Nephron (organoid): ENCODE data around the gene SH3TC2.

Experiments
- H3K27ac Mint-ChIP-seq, 3 experiments: 2 replicates each; pipeline ENCODE4 v1.8.0; 2020; ENCODE audit warnings: mixed read lengths in 3 of 3, mild to moderate bottlenecking in 2 of 3, moderate library complexity in 1 of 3
- H3K27me3 Mint-ChIP-seq: 2 replicates; pipeline ENCODE4 v1.8.0; 2021; ENCODE audit warnings: low read depth, mild to moderate bottlenecking, moderate library complexity, mixed read lengths
- H3K36me3 Mint-ChIP-seq: 2 replicates; pipeline ENCODE4 v1.8.0; 2020; ENCODE audit warnings: low read depth, mixed read lengths
- H3K4me1 Mint-ChIP-seq: 2 replicates; pipeline ENCODE4 v1.8.0; 2020; ENCODE audit warnings: mixed read lengths
- H3K4me3 Mint-ChIP-seq, 3 experiments: 2 replicates each; pipeline ENCODE4 v1.8.0; 2020; ENCODE audit warnings: mild to moderate bottlenecking in 3 of 3, mixed read lengths in 3 of 3, moderate library complexity in 2 of 3
- H3K9me3 Mint-ChIP-seq: 2 replicates; pipeline ENCODE4 v1.8.0; 2020; ENCODE audit warnings: mixed read lengths
- CTCF ChIP-seq, 3 experiments: fragments of 200-600 bp; sonication (generic); IDR thresholded peaks; one replicate each; pipeline ENCODE4 v1.5.0; 2021; ENCODE audit warnings: antibody characterized with exemption in 3 of 3; ENCODE audit not compliant: unreplicated experiment in 3 of 3

Gene SH3TC2

GRCh38 chr5:148989567-148989966 is 73.3 kb downstream of the SH3TC2 start:
- H3K36me3 Mint-ChIP-seq: no peaks in the 10 kb centered on the region
- no peak overlapping the region for H3K27ac Mint-ChIP-seq
- H3K4me1 Mint-ChIP-seq: no peaks in the 10 kb centered on the region
- H3K4me3 Mint-ChIP-seq: no peak overlapping the region
- H3K9me3 Mint-ChIP-seq: no peaks in the 10 kb centered on the region
- H3K27me3 Mint-ChIP-seq: no peaks in the 10 kb centered on the region
- TF ChIP-seq CTCF (IDR thresholded peaks at IDR 0.05; ENCODE audit: unreplicated experiment in 3 of 3): no peak

- H3K27me3 Mint-ChIP-seq: no peaks in the 10 kb centered on the region
- no peaks in the 10 kb centered on the region for H3K36me3 Mint-ChIP-seq
- H3K9me3 Mint-ChIP-seq: no peaks in the 10 kb centered on the region
- H3K27ac Mint-ChIP-seq: no peak overlapping the region
- TF ChIP-seq CTCF (IDR thresholded peaks at IDR 0.05; ENCODE audit: unreplicated experiment in 3 of 3): no peak
- H3K4me3 Mint-ChIP-seq: no peak overlapping the region
- no peaks in the 10 kb centered on the region for H3K4me1 Mint-ChIP-seq
Measured at GRCh38 chr5:148988328-148988727, 74.5 kb downstream of the SH3TC2 start.

- H3K4me3 Mint-ChIP-seq: no peak overlapping the region
- no peaks in the 10 kb centered on the region for H3K4me1 Mint-ChIP-seq
- no peak overlapping the region for H3K27ac Mint-ChIP-seq
- no peaks in the 10 kb centered on the region for H3K9me3 Mint-ChIP-seq
- H3K36me3 Mint-ChIP-seq: no peaks in the 10 kb centered on the region
- TF ChIP-seq CTCF (IDR thresholded peaks at IDR 0.05; ENCODE audit: unreplicated experiment in 3 of 3): no peak
- H3K27me3 Mint-ChIP-seq: no peaks in the 10 kb centered on the region
Measured at GRCh38 chr5:148986636-148987035, 76.2 kb downstream of the SH3TC2 start.

- Mint-ChIP-seq H3K27ac (no peak overlapping the region), H3K36me3 (no peaks in the 10 kb centered on the region)
- no peak for TF ChIP-seq CTCF (IDR thresholded peaks at IDR 0.05; ENCODE audit: unreplicated experiment in 3 of 3)
Measured at GRCh38 chr5:148984345-148984744, 78.5 kb downstream of the SH3TC2 start.

GRCh38 chr5:148981353-148981752 is 81.5 kb downstream of the SH3TC2 start:
- H3K36me3 Mint-ChIP-seq: no peaks in the 10 kb centered on the region
- H3K27me3 Mint-ChIP-seq: no peaks in the 10 kb centered on the region
- H3K27ac Mint-ChIP-seq: no peak overlapping the region
- TF ChIP-seq CTCF (IDR thresholded peaks at IDR 0.05; ENCODE audit: unreplicated experiment in 3 of 3): no peak
- no peaks in the 10 kb centered on the region for H3K9me3 Mint-ChIP-seq
- H3K4me1 Mint-ChIP-seq: peaks cover 41% of the 10 kb centered on the region
- no peak overlapping the region for H3K4me3 Mint-ChIP-seq

More at GRCh38 chr5:148984345-148984744, 78.5 kb downstream of the SH3TC2 start:
- Mint-ChIP-seq H3K4me3 (no peak overlapping the region), H3K27me3 (no peaks in the 10 kb centered on the region), H3K4me1 (peaks cover 16% of the 10 kb centered on the region), H3K9me3 (no peaks in the 10 kb centered on the region)

GRCh38 chr5:148980731-148981130 is 82.1 kb downstream of the SH3TC2 start:
- H3K9me3 Mint-ChIP-seq: no peaks in the 10 kb centered on the region
- H3K27ac Mint-ChIP-seq: no peak overlapping the region
- no peak overlapping the region for H3K4me3 Mint-ChIP-seq
- no peak for TF ChIP-seq CTCF (IDR thresholded peaks at IDR 0.05; ENCODE audit: unreplicated experiment in 3 of 3)
- peaks cover 42% of the 10 kb centered on the region for H3K4me1 Mint-ChIP-seq
- no peaks in the 10 kb centered on the region for H3K27me3 Mint-ChIP-seq
- no peaks in the 10 kb centered on the region for H3K36me3 Mint-ChIP-seq
